HG03342 (cell line): ENCODE data around the gene IFFO2.
"Not testable (repeated sequence)": the region's sequence is repeated elsewhere in the genome, so short reads cannot be mapped to it uniquely, and the experiment has no call there.

Source experiments
- ATAC-seq: cut with Tn5 transposase; IDR thresholded peaks from one replicate; pipeline ENCODE4 v1.9.1; 2021; ENCODE audit warnings: mild to moderate bottlenecking, moderate library complexity; ENCODE audit not compliant: unreplicated experiment

IFFO2 gene

DNA sequence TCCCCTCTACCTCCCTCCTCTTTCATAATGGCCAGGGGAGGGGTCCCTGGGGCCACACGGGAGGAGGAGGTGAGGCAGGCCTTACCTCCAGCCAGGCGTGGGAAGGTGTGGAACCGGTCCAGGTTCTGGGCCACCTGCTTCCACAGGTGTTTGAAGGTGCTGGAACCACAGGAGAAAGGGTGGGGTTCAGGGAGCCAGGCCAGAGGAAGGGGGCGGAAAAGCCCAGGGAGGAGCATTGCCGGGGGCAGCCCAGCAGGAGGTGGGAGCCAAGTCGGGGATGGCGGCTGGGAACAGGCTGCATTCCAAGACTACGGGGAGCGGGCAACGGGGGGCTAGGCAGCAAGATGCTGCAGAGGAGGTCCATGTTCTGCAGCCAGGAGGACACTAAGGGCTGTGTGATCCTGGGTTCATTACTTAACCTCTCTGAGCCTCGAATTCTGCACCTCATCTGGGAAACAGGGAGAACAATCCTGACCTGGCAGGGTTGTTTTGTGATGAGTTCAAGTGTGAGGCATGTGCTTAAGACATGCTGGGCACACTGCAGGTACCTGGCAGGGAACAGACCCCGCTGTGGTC is 77.2 kb downstream of the IFFO2 start:
- ATAC-seq: no peak

DNA sequence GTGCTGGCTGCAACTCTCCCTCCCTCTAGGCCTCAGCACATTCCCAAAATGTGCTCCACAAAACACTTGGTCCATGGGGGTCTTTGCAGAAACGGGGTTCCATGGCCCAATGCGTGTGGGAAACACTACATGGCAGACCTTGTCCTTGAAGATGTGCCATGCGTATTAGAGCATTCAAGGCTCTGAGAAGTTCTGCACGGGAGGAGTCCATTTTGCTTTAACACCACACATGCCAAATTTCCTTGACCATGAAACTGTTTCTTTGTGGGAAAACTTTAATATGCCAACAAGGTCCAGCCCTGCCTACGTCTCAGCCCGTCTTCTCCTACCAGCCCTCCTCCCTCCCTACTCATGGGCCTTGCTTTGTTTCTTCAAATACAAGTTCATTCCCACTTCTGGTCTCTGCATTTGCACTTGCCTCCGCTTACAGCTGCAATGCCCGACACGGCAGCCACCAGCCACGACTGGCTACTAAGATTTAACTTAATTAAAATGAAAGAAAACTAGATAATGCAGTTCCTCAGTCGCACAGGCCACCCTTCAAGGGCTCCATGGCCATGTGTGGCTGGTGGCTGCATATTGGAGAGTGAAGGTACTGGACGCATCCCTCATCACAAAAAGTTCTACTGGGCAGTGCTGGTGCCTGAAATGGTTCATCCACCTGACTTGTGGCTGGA is 77.8 kb downstream of the IFFO2 start:
- no peak for ATAC-seq

- ATAC-seq: no peak
These were observed 79.2 kb downstream of the IFFO2 start for GRCh38 chr1:18877282-18877681.

GRCh38 chr1:18876210-18876609 is 80.3 kb downstream of the IFFO2 start:
- ATAC-seq: no peak

DNA sequence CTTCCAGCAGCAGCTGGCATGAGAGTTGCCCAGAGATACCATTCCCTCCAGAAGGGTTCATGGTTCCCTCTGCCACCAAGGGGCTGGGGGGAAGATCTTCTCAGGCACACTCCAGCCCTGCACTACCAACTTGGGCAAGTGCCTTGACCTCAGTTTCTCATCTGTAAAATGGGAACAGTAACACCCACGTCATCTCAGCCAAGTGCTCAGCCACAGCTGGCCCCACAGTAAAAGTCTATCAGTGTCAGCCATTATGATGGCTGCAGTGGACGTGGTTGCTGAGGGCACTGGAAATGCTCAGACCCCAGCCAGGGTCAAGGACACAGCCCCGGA is 80.7 kb downstream of the IFFO2 start:
- no peak for ATAC-seq

DNA sequence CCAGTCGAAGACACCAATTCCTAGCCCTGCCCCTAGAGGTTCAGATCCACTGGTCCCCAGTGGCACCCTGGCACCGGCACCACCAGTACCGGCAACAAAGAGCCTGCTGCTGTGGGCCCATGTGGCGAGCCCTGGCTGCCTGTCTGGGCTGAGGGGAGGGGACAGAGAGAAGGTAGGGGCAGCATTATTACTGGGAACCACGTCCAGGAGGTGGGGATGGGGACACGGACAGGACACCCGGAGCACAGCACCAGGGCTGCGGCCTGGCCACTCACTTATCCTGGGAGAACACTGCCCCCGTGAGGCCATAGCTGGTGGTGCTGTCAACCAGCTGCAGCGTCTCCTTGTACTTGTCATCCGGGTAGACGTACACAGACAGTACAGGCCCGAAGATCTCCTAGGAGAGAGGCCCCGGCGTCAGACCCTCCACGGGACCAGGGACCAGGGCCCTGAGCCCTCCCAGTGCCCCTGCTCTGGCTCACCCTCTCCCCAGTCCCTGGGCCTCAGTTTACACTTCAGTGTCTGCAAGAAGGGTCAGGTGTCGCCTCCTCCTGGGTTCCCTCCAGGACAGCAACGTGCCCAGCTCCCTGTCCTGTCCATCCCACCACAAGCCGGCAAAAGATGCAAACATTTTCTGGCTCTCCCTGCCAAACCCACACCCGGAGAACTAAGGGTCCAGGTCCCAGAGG is 81.2 kb downstream of the IFFO2 start:
- no peak for ATAC-seq

- no peak for ATAC-seq
These were observed 81.9 kb downstream of the IFFO2 start for GRCh38 chr1:18874600-18874999.

GRCh38 chr1:18874036-18874435 is 82.4 kb downstream of the IFFO2 start:
- no peak for ATAC-seq

- ATAC-seq: no peak
These were observed 84.3 kb downstream of the IFFO2 start for GRCh38 chr1:18872071-18872611.

DNA sequence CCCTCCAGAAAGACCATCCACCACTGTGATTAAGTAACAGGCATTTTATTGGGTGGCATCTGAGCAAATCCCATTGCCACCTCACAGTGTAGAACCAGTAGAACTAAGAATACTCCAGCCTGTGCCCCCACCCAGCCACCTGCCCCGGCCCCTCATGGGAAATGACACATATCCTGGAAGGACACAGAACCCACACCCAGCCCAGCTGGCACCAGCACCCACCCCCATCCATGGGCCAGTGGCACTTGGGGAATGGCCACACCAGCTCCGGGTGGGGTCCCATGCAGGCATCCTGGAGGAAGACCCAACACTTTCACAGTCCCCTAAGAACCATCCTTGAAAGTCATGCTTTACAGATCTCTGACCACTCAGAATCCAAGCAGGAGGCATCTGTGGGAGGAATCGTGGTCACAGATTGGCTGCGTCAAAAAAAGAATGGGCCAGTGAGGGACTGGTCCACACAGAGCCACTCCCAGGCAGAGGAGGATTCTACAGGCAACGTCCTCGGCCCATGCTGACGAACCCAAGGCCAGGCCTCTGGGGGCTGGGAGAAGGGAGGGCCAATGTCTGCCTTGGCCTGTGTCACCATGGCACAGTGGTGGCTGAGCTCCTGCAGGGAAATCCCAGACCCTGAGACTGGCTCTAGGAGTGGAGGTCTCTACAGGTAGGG is 84.9 kb downstream of the IFFO2 start:
- no peak for ATAC-seq

- ATAC-seq: no peak
These were observed 85.5 kb downstream of the IFFO2 start for GRCh38 chr1:18870957-18871356.

DNA sequence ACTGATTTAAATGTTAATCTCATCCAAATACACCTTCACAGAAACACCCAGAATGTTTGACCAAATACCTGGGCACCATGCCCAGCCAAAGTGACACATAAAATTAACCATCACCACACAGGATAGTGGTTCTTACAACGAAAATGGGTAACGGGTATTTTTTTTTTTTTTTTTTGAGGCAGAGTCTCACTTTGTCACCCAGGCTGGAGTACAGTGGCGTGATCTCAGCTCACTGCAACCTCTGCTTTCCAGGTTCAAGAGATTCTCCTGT is 85.9 kb downstream of the IFFO2 start:
- ATAC-seq: not testable (repeated sequence)

DNA sequence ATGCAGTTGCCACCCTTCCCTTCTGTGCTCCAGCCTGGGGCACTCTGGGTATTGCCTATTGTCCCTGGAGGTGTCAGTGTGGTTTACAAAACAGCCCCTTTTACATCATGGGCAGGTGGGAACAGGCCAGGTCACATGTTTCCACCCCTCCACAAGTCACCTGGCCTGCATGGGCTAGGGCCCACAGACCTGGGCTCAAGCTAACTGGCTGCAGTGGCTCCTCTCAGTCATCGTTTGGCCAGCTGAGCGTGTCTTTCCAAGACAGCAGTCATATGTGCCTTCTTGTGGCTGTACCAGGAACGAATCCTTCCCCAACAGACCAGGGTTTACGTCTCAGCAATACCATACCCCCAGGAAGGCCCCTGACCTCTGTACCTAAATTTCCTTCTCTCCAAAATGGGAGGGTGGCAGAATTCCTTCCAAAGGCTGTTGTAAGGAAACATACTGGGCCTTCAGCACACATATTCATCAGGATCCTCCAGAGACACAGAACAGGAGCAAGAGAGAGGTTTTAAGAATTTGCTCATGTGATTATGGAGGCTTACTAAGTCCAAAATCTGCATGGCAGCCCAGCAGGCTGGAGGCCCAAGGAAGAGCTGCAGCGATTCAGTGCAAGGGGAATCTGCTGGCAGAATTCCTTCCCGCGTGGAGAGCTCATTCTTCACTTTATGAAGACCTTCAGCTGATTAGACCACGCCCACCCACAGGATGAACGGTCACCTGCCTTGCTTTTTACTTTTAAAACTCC is 86.5 kb downstream of the IFFO2 start:
- ATAC-seq: no peak

DNA sequence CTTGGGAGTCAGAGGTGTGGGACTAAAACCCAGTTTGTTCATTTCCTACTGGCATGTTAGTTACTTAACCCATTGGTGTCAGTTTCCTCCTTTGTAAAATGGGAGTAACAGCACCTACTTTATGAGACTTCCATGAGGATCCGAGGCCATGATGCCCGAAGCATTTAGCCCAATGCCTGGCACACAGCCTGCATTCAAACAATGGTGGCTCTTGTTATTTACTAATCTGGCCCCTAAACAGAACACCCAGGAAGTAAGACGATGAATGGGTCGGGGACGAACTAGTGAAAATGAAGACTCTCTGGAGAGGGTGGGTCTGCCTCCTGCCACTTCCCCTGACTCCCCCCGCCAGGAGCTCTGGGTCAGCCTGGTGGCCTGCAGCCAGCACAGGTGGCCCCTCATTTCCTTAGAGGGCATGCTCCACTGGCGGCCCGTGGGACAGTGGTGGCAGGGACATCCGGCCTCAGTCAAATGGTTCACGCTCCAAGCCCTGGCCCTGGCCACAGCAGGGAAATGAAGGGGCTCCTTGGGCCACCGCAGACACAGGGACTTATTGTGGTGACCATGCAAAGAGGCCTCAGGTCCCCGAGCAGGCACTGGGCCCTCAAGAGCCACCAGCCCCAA is 87.6 kb downstream of the IFFO2 start:
- no peak for ATAC-seq

DNA sequence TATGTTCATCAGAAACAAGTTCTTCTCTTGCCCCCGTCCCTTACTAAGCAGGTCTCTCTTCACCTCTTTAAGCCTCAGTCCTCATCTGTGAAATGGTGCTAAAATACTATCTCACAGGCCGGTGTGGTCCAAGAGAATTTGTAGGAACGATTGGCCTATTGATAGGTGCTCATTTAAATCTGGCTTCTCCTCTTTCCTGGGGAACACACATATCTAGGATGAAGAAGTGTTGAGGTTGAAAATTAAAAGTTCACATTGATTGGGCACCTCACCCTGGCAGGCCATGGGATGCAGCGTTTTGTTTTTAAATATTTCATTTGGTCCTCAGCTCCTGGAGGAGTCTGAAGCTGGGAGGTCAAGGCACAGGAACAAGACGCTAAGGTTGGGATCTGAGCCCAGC is 88.1 kb downstream of the IFFO2 start:
- ATAC-seq: no peak

- ATAC-seq: no peak
These were observed 89.6 kb downstream of the IFFO2 start for GRCh38 chr1:18866846-18867245.

- ATAC-seq: no peak
These were observed 90.2 kb downstream of the IFFO2 start for GRCh38 chr1:18866314-18866713.

GRCh38 chr1:18865176-18865575 is 91.3 kb downstream of the IFFO2 start:
- ATAC-seq: no peak

GRCh38 chr1:18861590-18861989 is 94.9 kb downstream of the IFFO2 start:
- ATAC-seq: no peak

GRCh38 chr1:18861082-18861481 is 95.4 kb downstream of the IFFO2 start:
- ATAC-seq: no peak

DNA sequence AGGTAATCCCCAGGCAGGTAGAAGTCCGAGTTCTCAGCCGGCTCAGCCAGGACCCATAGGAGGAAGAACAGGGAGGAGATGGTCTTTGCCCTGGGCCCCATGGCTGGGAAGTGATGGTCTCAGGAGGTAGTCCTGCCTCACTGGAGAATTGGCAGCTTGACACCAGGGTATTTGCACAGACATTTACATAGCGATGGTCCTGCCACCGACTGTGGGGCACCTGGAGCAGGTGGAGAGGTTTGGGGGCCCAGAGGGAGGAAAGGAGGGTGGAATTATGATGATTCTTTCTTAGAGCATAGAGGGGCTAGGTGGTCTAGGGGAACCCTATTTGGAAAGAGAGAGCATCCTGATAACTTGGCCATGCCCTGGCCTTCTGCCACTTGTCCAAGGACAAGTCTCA is 96.9 kb downstream of the IFFO2 start, which contains the start of gene TAS1R2:
TAS1R2 (minus strand) TSS at position 101 of the 400 bp plus-strand sequence; CDS start at position 101, 0 bp downstream.
- ATAC-seq: no peak
